GM21717 (cell line): ENCODE results near the gene ADAMTS1.

Experiments used
- ATAC-seq: cut with Tn5 transposase; IDR thresholded peaks from one replicate; pipeline ENCODE4 v1.9.1; 2021; ENCODE audit warnings: mild to moderate bottlenecking, moderate library complexity; ENCODE audit not compliant: unreplicated experiment

ADAMTS1 gene

GRCh38 chr21:26845759-26846035 lies 488 bp upstream of the ADAMTS1 start:
- ATAC-seq, result no peak

GRCh38 chr21:26844258-26845065 lies 747 bp downstream of the ADAMTS1 start:
- no peak for ATAC-seq

GRCh38 chr21:26843933-26844257 lies 1.3 kb downstream of the ADAMTS1 start:
- no peak for ATAC-seq

- no peak for ATAC-seq
These were observed 2.0 kb downstream of the ADAMTS1 start for GRCh38 chr21:26842974-26843932.

GRCh38 chr21:26842300-26842699 lies 2.9 kb downstream of the ADAMTS1 start:
- no peak for ATAC-seq

- ATAC-seq, result no peak
These were observed 4.3 kb downstream of the ADAMTS1 start for GRCh38 chr21:26840912-26841311.

- ATAC-seq, result no peak
These were observed 5.0 kb downstream of the ADAMTS1 start for GRCh38 chr21:26840201-26840600.

- no peak for ATAC-seq
These were observed 7.7 kb downstream of the ADAMTS1 start for GRCh38 chr21:26837539-26837938.

GRCh38 chr21:26836528-26836927 lies 8.7 kb downstream of the ADAMTS1 start:
- ATAC-seq, result no peak

GRCh38 chr21:26835714-26836265 lies 9.4 kb downstream of the ADAMTS1 start:
- no peak for ATAC-seq

GRCh38 chr21:26835027-26835713 lies 10.0 kb downstream of the ADAMTS1 start:
- no peak for ATAC-seq

- ATAC-seq, result no peak
These were observed 10.9 kb downstream of the ADAMTS1 start for GRCh38 chr21:26834181-26834905.

GRCh38 chr21:26833460-26833939 lies 11.7 kb downstream of the ADAMTS1 start:
- ATAC-seq, result no peak

GRCh38 chr21:26833011-26833410 lies 12.2 kb downstream of the ADAMTS1 start:
- no peak for ATAC-seq

- no peak for ATAC-seq
These were observed 12.7 kb downstream of the ADAMTS1 start for GRCh38 chr21:26832546-26832945.

- ATAC-seq, result no peak
These were observed 18.4 kb downstream of the ADAMTS1 start for GRCh38 chr21:26826801-26827200.

GRCh38 chr21:26820509-26820908 lies 24.7 kb downstream of the ADAMTS1 start:
- ATAC-seq, result no peak

- ATAC-seq, result no peak
These were observed 25.4 kb downstream of the ADAMTS1 start for GRCh38 chr21:26819740-26820324.

- ATAC-seq, result no peak
These were observed 26.3 kb downstream of the ADAMTS1 start for GRCh38 chr21:26818906-26819305.

GRCh38 chr21:26815197-26815596 lies 30.0 kb downstream of the ADAMTS1 start:
- no peak for ATAC-seq
